HCT116 (cell line): ENCODE results near the gene PPIP5K2. TPM values are rescaled to one million over a fixed set of nuclear protein-coding genes. Genes with fewer than 3 reads are reported as not detected.

Experiments
- ATAC-seq: fragments of 200-7000 bp; cut with Tn5 transposase; 2 replicates; pipeline ENCODE4 v1.9.1; 2020; ENCODE audit warnings: mild to moderate bottlenecking, moderate library complexity
- BruUV-seq: library from RNA; stranded (reverse); fragments of 400-500 nt; replicated peaks from 2 replicates; lab custom pipeline; 2021; lab: Mats Ljungman, UMichigan
- CTCF ChIA-PET: fragments of 300-600 bp; sonication (Branson Sonifier 250); formaldehyde crosslinking; loops from one replicate; lab custom pipeline; 2021; ENCODE audit warnings: antibody characterized with exemption; lab: Charles Lee
- POLR2A ChIA-PET: fragments of 300-600, 350-600 bp; sonication (Branson Sonifier 250); formaldehyde crosslinking; loops from one replicate; lab custom pipeline; 2021; ENCODE audit warnings: antibody characterized with exemption; lab: Charles Lee
- RAD21 ChIA-PET, 2 experiments: fragments of 300-600 bp; sonication (Branson Sonifier 250); formaldehyde crosslinking; loops; one replicate each; lab custom pipeline; 2023; ENCODE audit warnings: low total read pairs in 2 of 2; ENCODE audit not compliant: uncharacterized antibody in 2 of 2, unreplicated experiment in 2 of 2, low non-redundant PET in 1 of 2; lab: Charles Lee
- DNase-seq: peaks from one replicate; pipeline ENCODE4 v3.0.0-alpha.2; 2010; ENCODE audit warnings: low read depth, low spot score
- H2AFZ ChIP-seq: fragments of 200-600 bp; shearing (Covaris generic), sonication (generic); 2 replicates; pipeline ENCODE4 v1.6.1; 2017; ENCODE audit warnings: low read depth, mixed run types, mixed read lengths, antibody characterized with exemption, low read length; ENCODE audit not compliant: poor library complexity, severe bottlenecking
- H3K27ac ChIP-seq: 2 replicates; pipeline ENCODE4 v1.5.1; 2012; ENCODE audit warnings: low read depth, low read length
- H3K27me3 ChIP-seq: fragments of 200-600 bp; sonication (generic); 2 replicates; pipeline ENCODE4 v1.6.1; 2016; ENCODE audit warnings: mixed run types, low read length, mixed read lengths; ENCODE audit not compliant: insufficient read depth
- H3K36me3 ChIP-seq, 2 experiments: fragments of 200-500 bp in 1 of 2; fragments of 200-600 bp in 1 of 2; sonication (Bioruptor generic) in 1 of 2; sonication (generic) in 1 of 2; 2 replicates each; pipeline versions ENCODE4 v1.5.1 to v1.6.1; 2014 to 2016; ENCODE audit warnings: low read length in 2 of 2, inconsistent platforms in 1 of 2, mixed read lengths in 1 of 2, mixed run types in 1 of 2; ENCODE audit not compliant: insufficient read depth in 2 of 2, control insufficient read depth in 1 of 2
- H3K4me1 ChIP-seq, 2 experiments: fragments of 200-600 bp in 1 of 2; sonication (generic) in 1 of 2; 2 replicates each; pipeline versions ENCODE4 v1.5.1 to v1.6.1; 2012 to 2017; ENCODE audit warnings: low read length in 2 of 2, inconsistent platforms in 1 of 2, mild to moderate bottlenecking in 1 of 2, mixed read lengths in 1 of 2, mixed run types in 1 of 2, moderate library complexity in 1 of 2; ENCODE audit not compliant: insufficient read depth in 2 of 2, control insufficient read depth in 1 of 2
- H3K4me2 ChIP-seq: fragments of 200-600 bp; sonication (generic); 2 replicates; pipeline ENCODE4 v1.6.1; 2017; ENCODE audit warnings: mixed run types, low read length, mixed read lengths
- H3K4me3 ChIP-seq, 2 experiments: fragments of 200-600 bp in 1 of 2; sonication (generic) in 1 of 2; replicated peaks in 1 of 2; 2 replicates each; pipeline ENCODE4 v1.5.1; 2011 to 2016; ENCODE audit warnings: low read length in 2 of 2, control low read depth in 1 of 2, low read depth in 1 of 2, mild to moderate bottlenecking in 1 of 2, mixed read lengths in 1 of 2, mixed run types in 1 of 2
- H3K79me2 ChIP-seq: fragments of 200-600 bp; sonication (generic); 2 replicates; pipeline ENCODE4 v1.6.1; 2017; ENCODE audit warnings: mild to moderate bottlenecking, mixed run types, low read length, moderate library complexity, mixed read lengths; ENCODE audit not compliant: insufficient read depth
- H3K9ac ChIP-seq: fragments of 200-600 bp; sonication (generic); 2 replicates; pipeline ENCODE4 v1.6.1; 2016; ENCODE audit warnings: low read length, mixed read lengths
- H3K9me2 ChIP-seq: fragments of 200-600 bp; sonication (generic), shearing (Covaris generic); 2 replicates; pipeline ENCODE4 v1.6.1; 2017; ENCODE audit warnings: mixed run types, mild to moderate bottlenecking, moderate library complexity; ENCODE audit not compliant: insufficient read depth
- H3K9me3 ChIP-seq, 2 experiments: fragments of 200-500 bp in 1 of 2; fragments of 200-600 bp in 1 of 2; sonication (Bioruptor generic) in 1 of 2; sonication (generic) in 1 of 2; 2 replicates each; pipeline ENCODE4 v1.6.1; 2014 to 2017; ENCODE audit warnings: low read length in 2 of 2, mixed read lengths in 2 of 2, inconsistent platforms in 1 of 2, low read depth in 1 of 2, mild to moderate bottlenecking in 1 of 2, mixed run types in 1 of 2, moderate library complexity in 1 of 2; ENCODE audit not compliant: control insufficient read depth in 1 of 2, insufficient read depth in 1 of 2
- H4K20me1 ChIP-seq: fragments of 200-600 bp; sonication (generic), shearing (Covaris generic); 2 replicates; pipeline ENCODE4 v1.6.1; 2017; ENCODE audit warnings: mixed run types, mild to moderate bottlenecking, moderate library complexity; ENCODE audit not compliant: insufficient read depth
- CBX3 ChIP-seq: IDR thresholded peaks from 2 replicates; pipeline ENCODE4 v1.6.1; 2012; ENCODE audit warnings: low read depth
- CEBPB ChIP-seq: IDR thresholded peaks from 2 replicates; pipeline ENCODE4 v1.6.1; 2012; ENCODE audit warnings: low read depth
- ELF1 ChIP-seq: IDR thresholded peaks from 2 replicates; pipeline ENCODE4 v1.6.1; 2012; ENCODE audit warnings: low read depth, borderline replicate concordance
- JUND ChIP-seq: IDR thresholded peaks from 2 replicates; pipeline ENCODE4 v1.6.1; 2012
- POLR2AphosphoS5 ChIP-seq: IDR thresholded peaks from 2 replicates; pipeline ENCODE4 v1.6.1; 2011; ENCODE audit warnings: mild to moderate bottlenecking, low read depth, low read length, moderate library complexity
- TCF7L2 ChIP-seq: IDR thresholded peaks from 2 replicates; pipeline ENCODE4 v1.7.0; 2011; ENCODE audit warnings: borderline replicate concordance, inconsistent platforms; ENCODE audit not compliant: insufficient read depth, insufficient read length; ENCODE audit errors: extremely low read depth
- intact Hi-C: fragments of 100-400 bp; cut with micrococcal nuclease; formaldehyde crosslinking; loops from 2 replicates; pipeline ENCODE4 v1.10.0; 2022
- total RNA-seq: library from RNA; stranded (reverse); gene quantifications from one replicate; pipeline ENCODE4 v1.2.1, GENCODE V29; 2021; ENCODE audit not compliant: unreplicated experiment
- TF ChIP-seq, protein P1 (sequence below): IDR thresholded peaks from 2 replicates; pipeline ENCODE4 v1.6.1; 2012; ENCODE audit warnings: low read depth
- TF ChIP-seq, protein P2 (sequence below), 3 experiments: fragments of 200-600 bp in 1 of 3; sonication (generic) in 1 of 3; IDR thresholded peaks in 2 of 3; conservative IDR thresholded peaks in 1 of 3; 2 replicates each; pipeline ENCODE4 v1.5.1; 2012 to 2017; ENCODE audit warnings: low read depth in 2 of 3, low read length in 2 of 3, antibody characterized with exemption in 1 of 3, borderline replicate concordance in 1 of 3, control low read depth in 1 of 3, mild to moderate bottlenecking in 1 of 3, mixed read lengths in 1 of 3, mixed run types in 1 of 3, moderate library complexity in 1 of 3; ENCODE audit not compliant: insufficient read depth in 1 of 3

The PPIP5K2 gene
- total RNA-seq, 1 experiment from 2014 or later: 45.8 TPM

DNA sequence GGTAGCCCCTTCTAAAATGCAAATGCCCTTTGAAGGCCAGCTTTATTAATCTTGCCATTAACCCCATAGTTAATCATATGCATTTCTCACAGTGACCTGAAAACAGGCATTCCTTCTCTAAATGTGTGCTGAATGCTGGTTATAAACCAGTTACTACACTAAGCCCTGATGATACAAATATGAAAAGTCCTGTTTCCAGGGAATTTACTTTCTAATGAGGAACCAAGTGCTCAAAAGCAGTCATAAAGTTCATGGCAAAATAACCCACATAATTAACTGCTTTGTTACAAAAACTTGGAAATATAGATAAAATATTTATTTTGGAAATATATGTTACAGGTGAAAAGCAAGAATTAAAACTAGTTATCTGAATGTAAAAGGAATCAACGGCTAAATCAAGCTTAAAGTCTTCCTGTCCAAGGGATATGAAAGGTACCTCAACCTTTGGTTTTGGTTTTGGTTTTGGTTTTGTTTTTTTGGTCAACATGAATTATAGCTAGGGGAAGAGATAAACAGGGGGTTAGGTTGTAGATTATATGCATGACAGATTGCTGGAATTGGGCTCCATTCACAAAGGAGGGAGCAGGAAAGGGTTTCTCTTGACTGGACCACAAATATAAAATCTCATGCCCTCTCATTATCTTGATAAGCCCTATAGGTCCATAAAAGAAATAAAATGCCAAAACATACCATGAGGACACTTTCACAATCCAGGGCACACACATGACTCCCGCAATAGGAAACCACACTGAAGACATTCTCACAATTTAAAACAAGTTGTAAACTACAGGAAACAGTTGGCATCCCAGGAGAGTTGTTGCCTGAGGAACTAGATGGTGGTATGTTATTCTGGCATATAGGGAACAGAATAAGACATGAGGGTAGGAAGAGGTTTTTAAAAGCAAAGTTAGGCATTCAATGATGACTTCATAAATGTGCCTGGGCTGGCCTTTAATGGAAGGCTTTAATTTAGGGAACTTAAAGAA, 91.8 kb downstream of the PPIP5K2 start (continued):
- TF ChIP-seq, protein P1, sequence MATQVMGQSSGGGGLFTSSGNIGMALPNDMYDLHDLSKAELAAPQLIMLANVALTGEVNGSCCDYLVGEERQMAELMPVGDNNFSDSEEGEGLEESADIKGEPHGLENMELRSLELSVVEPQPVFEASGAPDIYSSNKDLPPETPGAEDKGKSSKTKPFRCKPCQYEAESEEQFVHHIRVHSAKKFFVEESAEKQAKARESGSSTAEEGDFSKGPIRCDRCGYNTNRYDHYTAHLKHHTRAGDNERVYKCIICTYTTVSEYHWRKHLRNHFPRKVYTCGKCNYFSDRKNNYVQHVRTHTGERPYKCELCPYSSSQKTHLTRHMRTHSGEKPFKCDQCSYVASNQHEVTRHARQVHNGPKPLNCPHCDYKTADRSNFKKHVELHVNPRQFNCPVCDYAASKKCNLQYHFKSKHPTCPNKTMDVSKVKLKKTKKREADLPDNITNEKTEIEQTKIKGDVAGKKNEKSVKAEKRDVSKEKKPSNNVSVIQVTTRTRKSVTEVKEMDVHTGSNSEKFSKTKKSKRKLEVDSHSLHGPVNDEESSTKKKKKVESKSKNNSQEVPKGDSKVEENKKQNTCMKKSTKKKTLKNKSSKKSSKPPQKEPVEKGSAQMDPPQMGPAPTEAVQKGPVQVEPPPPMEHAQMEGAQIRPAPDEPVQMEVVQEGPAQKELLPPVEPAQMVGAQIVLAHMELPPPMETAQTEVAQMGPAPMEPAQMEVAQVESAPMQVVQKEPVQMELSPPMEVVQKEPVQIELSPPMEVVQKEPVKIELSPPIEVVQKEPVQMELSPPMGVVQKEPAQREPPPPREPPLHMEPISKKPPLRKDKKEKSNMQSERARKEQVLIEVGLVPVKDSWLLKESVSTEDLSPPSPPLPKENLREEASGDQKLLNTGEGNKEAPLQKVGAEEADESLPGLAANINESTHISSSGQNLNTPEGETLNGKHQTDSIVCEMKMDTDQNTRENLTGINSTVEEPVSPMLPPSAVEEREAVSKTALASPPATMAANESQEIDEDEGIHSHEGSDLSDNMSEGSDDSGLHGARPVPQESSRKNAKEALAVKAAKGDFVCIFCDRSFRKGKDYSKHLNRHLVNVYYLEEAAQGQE: no peak
- no peak for TF ChIP-seq CBX3
- TF ChIP-seq JUND: no peak
- no peak for TF ChIP-seq POLR2AphosphoS5
- TF ChIP-seq, protein P2, sequence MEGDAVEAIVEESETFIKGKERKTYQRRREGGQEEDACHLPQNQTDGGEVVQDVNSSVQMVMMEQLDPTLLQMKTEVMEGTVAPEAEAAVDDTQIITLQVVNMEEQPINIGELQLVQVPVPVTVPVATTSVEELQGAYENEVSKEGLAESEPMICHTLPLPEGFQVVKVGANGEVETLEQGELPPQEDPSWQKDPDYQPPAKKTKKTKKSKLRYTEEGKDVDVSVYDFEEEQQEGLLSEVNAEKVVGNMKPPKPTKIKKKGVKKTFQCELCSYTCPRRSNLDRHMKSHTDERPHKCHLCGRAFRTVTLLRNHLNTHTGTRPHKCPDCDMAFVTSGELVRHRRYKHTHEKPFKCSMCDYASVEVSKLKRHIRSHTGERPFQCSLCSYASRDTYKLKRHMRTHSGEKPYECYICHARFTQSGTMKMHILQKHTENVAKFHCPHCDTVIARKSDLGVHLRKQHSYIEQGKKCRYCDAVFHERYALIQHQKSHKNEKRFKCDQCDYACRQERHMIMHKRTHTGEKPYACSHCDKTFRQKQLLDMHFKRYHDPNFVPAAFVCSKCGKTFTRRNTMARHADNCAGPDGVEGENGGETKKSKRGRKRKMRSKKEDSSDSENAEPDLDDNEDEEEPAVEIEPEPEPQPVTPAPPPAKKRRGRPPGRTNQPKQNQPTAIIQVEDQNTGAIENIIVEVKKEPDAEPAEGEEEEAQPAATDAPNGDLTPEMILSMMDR (IDR thresholded peaks at IDR 0.05 in 2 of 3, conservative IDR thresholded peaks at IDR 0.05 in 1 of 3; ENCODE audit: borderline replicate concordance in 1 of 3, insufficient read depth in 1 of 3, low read depth in 2 of 3, low read length in 2 of 3): no peak

DNA sequence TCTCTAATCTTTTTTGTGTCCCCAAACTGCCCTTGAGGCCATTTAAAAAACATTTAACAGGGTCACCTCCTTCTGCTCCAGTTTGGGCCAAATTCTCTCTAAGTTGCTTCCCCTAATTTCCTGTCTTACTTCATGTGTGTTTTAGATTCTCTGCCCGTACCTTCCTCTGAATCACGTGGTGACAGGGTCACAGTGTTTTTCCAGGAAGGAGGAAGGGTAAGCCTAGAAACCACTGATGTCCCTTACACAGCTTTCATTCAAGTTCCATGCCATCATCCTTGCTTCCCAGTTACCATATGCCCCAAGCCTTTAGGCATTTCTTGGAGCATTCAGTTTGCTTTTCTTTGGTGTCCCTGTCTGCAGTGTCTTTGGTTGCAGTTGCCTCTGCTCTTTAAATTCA, 96.0 kb downstream of the PPIP5K2 start:
- CTCF ChIA-PET: interaction anchor here (1.3 to 2.1 kb wide), 2 partner anchors 9 to 17 kb away, joined by 3 to 7 read pairs; no protein-coding TSS in a partner anchor
- Histone ChIP-seq H4K20me1 (no peaks in the 10 kb centered on the region), H3K79me2 (no peaks in the 10 kb centered on the region), H3K4me1 (peaks cover 0 to 3% of the 10 kb centered on the region in 2 experiments; a peak in 1 of 4 replicates), H3K27me3 (no peaks in the 10 kb centered on the region), H2AFZ (no peak overlapping the region), H3K9me2 (no peaks in the 10 kb centered on the region), H3K4me3 (no peak overlapping the region), H3K9ac (no peak overlapping the region), H3K36me3 (no peaks in the 10 kb centered on the region), H3K27ac (no peak overlapping the region), H3K4me2 (no peak overlapping the region), H3K9me3 (no peaks in the 10 kb centered on the region)
- RAD21 ChIA-PET: interaction anchor here (0.5 to 1.8 kb wide), 2 partner anchors 8 to 259 kb away, joined by 4 read pairs; no protein-coding TSS in a partner anchor
- POLR2A ChIA-PET: no interaction called here
- intact Hi-C loops: no loop called here
- ATAC-seq (no peak), DNase-seq (no peak)
- BruUV-seq: no TSS peak
- TF ChIP-seq TCF7L2 (no peak), ELF1 (no peak), CEBPB (no peak), POLR2AphosphoS5 (no peak)
- TF ChIP-seq, protein P2 (IDR thresholded peaks at IDR 0.05 in 2 of 3, conservative IDR thresholded peaks at IDR 0.05 in 1 of 3; ENCODE audit: borderline replicate concordance in 1 of 3, insufficient read depth in 1 of 3, low read depth in 2 of 3, low read length in 2 of 3): no peak
- TF ChIP-seq, protein P1: no peak
